NCI-H226 (cell line): ENCODE results near the gene BLVRA.
A peak's percentile ranks its signal among the peaks of the same experiment; 100 is the strongest.

Experiments
- DNase-seq: peaks from one replicate; pipeline ENCODE4 v3.0.0-alpha.2; 2015

Gene BLVRA

DNA sequence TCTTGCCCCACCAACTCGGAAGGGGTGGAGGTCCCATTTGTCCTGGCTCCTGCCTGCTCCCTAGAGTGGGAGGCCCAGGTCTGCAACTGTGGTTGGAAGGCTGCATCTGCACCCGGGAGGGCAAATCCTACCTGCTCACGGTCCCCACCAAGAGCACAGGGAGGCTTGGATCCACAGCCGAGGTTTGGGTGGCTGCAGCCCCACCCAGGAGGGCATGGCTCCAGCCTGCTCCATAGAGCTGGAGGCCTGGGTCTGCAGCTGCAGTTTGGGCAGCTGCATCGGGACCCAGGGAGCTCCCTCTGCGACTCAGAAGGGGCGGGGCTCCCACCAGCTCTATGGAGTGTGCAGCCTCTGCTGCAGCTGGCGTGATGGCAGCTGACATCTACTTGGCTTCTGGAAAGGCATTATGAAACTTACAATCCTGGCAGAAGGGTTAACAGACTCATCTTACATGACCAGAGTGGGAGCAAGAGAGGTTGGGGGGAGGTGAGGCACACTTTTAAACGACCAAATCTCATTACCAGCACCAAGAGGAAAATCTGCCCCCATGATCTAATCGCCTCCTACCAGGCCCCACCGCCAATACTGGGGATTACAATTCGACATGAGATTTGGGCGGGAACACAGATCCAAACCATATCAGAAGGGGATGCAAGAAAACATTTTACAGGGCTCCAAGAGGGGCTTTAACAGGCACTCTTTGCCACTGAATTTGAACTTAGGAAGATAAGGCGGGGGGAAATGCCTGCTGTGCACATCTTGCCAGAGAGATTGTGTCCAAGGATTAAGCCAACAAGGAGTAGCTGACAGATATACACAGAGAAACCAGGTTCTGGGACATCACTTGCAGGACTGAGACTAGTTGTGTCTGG lies 8.2 kb upstream of the BLVRA start:
- no peak for DNase-seq

GRCh38 chr7:43752411-43752810 lies 6.1 kb upstream of the BLVRA start:
- no peak for DNase-seq

DNA sequence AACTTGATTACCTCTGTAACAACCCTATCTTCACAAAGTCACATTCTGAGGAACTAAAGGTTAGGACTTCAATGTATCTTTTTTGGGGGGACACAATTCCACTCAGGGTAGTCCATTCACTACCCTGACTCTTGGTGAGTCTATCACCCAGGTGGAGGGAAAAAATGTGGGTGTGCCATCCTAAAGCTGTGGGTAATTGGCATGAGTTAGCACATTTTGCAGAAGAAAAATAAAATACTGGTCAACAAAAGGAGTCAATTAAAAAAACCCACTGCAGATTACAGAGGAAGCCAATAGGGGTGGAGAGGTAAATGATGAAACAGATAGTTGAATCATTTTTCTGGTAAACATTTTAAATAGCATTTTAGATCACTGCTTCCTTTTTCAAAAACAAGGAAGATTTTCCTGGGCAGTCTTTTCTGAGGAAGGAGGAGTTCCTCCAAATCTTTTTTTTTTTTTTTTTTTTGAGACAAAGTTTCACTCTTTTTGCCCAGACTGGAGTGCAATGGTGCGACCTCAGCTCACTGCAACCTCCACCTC lies 5.1 kb upstream of the BLVRA start:
- DNase-seq: no peak

DNA sequence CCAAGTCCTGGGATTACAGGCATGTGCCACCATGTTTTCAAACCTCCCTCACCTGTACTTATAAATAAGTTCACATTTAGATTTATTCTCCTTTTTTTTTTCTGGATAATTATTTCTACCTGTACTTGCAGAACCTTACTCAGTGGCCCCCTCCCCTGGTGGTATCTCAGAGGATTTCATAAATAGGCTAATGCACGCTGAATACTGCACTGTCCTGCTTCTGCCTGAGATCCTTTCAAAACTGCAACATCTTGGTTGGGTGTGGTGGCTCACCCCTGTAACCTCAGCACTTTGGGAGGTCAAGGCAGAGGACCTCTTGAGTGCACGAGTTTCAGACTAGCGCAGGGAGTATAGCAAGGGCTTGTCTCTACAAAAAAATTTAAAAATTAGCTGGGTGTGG lies 4.6 kb upstream of the BLVRA start:
- no peak for DNase-seq

DNA sequence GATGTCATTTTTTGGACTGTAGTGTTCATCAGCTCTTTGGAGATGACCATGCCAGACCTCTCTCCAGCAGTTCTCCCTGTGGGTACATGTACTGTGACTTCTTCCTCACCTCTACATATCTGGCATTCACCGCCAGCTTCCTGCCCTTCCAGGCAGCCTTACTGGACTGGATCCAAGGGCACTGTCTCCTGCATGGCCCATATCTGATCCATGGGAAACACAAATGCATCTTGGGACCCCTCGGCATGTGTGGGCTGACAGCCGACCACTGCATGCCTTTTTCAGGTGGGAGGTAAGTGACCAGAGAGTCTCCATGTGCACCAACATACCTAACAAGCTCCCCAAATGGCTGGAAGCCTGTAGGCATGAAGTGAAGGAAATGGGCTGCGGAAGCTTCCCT lies 3.9 kb upstream of the BLVRA start:
- DNase-seq: no peak

DNA sequence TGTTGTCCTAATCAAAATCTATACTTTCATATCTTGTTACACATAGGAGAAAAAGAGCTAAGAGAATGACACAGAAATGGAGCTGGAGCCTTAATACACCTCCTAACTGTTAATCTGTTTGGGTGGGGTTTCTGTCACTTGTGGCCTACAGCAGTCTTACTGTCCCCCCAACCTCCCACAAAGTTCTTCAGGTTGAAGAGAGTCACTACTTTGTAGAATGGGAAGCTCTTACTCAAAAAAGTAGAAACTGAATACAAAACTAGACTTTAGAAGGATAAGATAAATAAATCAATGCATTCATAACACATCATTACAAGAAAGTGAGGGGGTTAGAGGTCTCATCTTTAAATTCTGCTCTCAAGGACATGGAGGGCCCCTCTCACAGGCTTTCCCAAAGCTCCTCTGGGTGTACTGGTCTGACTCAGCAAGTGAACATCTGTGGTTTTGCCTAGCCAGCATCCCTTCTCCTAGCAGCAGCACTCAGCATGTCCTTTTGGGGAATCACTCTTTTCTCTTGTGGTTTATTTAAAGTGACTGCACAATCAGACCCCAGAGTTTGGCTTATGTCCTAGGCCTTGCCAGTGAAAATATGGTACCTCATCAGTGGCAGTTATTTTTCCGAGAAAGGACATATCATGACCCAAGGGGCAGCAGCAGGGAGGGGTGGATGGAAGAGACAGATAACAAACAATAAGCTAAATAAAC lies 2.0 kb upstream of the BLVRA start:
- DNase-seq: peak; percentile 60

DNA sequence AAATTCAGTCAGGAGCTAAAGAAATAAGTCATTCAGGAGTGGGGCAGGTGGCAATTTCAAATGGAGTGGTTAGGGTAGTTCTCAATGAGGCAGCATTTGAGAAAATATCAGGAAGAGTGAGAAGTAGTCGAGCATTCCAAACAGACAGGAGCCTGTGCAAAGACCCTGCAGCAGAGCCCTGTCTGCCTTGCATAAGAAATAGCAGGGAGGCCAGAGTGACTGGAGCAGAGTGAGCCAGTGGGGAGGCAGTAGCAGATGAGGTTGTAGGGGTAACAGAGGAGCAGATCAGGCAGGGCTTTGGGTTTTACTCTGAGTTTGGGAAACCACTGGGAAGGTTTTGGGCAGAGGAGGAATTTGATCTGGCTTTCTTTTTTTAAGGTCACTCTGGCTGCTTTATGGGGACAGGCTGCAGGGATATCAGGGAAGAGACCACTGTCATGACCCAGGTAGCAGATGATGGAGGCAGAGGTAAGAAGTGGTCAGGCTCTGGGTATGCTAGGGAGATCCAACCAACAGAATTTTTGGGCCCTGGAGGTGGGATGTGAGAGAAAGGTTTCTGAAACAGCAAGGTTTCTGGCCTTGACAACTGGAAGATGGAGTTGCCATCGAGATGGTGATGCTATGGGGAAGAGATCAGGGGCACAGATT lies 1.3 kb upstream of the BLVRA start:
- no peak for DNase-seq

GRCh38 chr7:43758822-43759683 lies 573 bp downstream of the BLVRA start:
- no peak for DNase-seq

DNA sequence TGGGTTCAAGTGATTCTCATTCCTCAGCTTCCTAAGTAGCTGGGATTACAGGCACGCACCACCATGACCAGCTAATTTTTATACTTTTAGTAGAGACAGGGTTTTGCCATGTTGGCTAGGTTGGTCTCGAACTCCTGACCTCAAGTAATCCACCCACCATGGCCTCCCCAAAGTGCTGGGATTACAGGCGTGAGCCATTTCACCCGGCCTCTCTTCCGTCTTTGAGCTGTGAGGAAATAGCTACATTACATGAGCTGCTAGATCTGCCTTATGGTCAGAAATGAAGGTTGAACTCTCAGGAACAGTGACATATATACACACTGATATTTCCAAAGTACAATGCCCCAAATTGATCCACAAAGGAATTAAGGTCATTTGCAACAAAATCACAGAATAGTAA lies 2.4 kb downstream of the BLVRA start:
- DNase-seq: no peak

DNA sequence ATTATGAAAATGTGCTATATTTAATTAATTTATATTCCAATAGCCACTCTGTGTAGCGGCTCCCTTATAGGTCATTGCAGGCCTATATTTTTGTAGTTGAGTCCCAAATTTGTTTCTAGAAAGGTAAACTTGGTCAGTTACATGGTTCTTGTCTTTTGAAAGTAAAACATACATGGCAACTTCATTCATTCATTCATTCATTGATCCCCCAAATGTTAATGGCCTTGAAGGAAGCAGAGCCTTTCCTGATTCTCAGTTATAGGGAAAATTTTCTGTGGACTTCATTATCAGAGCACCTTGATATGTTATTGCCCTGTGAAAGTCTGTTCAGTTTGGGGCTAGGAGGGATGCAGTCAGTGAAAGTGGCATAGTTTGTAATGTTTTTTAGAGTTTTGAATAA lies 2.9 kb downstream of the BLVRA start:
- no peak for DNase-seq

- DNase-seq: no peak
Measured at GRCh38 chr7:43761938-43762692, 3.6 kb downstream of the BLVRA start.

- DNase-seq: no peak
Measured at GRCh38 chr7:43763183-43763582, 4.7 kb downstream of the BLVRA start.

DNA sequence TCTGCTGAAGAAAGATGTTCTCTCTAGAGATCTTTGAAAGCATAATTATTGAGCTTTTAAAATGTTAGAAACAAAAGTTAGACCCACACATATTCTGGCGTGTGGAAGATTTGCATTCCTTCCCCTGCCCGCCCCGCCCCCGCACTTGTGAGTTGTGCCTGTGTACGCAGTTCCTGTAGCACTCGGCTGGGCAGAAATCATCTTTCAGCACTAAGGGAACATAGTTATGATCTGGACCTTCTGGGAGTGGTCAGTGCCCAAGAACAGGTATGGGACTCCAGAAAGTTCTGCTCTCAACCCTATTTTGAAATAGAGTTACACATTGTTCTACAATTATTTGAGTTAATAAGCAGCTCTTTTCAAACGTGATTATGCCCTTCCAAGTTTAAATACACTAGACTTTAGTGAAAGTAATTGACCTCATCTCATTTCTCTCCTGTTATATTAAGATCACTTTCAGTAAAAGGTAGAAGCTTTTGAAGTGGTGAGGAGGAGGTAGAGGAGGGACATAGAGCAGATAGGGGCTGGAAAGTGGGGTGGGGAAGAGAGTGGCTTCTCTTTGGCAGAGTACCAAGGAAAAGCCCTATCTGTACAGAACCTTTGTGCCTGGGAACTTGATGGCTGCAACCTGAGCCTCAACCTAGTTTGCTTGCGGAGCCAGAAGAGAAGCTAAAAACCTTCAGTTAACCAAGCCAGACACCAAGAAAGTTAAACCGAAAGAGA lies 5.7 kb downstream of the BLVRA start:
- no peak for DNase-seq

GRCh38 chr7:43764807-43765491 lies 6.5 kb downstream of the BLVRA start:
- peak; percentile 58 for DNase-seq

DNA sequence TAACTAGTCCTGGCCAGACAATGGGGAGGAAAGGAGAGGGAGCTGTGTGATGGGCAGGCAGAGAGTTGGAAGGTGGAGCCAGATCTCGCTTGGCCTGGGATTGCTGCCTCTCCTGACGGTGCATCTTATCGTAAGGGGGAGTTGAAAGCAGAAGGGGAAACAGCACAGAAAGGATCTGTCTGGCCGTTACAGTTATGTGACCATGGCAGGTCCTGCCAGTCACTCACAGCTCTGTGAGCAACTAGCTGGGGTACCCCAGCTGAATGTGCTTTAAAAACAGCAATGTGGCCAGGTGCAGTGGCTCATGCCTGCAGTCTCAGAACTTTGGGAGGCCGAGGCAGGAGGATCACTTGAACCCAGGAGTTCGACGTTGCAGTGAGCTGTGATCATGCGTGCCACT lies 8.1 kb downstream of the BLVRA start:
- DNase-seq: no peak

- no peak for DNase-seq
Measured at GRCh38 chr7:43767311-43767710, 8.8 kb downstream of the BLVRA start.

DNA sequence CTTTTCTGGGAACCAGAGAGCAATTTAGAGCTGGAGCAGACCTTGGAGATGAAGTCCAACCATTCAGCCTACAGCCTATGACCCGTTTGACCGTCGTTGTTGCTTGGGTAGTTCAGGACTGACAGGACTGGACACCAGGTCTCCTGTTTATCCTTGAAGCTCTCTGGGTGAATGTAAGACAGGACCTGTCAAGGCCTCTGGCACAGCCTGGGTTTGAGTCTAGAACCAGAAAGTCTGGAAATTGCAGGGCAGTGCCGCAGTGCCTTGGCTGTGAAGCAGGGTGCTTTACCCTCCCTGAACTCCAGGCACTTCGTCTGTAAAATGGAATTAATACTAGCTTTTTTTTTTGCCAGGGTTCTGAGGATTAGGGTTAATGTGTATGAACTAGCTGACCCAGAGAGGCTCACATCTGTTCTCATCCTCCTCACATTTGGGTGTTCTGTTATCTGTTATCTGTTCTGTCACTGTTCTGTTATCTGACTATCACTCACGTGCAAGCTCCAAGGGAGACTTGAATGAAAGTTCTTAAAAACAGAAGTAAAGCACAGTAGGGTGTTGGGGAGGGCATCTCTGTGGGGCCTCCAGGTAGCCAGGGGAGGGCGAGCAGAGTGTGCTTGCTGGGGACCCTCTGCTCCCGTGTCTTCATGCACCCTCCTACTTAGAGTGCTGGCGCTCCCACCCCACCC lies 9.9 kb downstream of the BLVRA start:
- no peak for DNase-seq

DNA sequence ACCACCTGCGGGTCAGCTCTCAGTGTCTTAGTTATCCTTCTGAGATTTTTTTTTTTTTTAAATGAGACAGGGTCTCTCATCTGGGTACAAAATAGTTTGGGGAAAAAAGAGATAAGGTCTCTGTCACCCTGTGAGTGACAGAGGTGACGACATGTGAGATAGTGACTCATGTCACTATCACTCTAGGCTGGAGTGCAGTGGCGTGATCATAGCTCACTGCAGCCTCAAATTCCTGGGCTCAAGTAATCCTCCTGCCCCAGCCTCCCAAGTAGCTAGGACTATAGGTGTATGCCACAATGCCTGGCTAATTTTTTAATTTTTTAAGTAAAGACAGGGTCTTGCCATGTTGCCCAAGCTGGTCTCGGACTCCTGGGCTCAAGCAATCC lies 10.4 kb downstream of the BLVRA start:
- no peak for DNase-seq

DNA sequence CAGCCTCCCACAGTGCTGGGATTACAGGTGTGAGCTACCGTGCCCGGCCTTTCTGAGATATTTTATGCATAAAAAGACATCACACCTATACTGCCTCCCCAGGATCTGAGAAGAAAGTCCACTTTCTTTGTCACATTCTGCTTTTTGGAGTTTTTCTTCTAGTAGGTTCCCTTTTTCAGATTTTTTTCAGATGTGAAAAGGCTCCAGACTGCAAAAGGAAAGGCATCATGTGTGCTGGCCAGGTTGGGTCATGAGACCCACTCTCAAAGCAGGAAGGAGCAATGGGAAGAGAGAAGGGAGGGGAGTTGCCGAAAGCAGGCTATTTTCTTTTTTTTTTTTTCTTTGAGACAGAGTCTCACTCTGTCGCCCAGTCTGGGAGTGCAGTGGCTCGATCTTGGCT lies 10.8 kb downstream of the BLVRA start:
- no peak for DNase-seq
